IMR-90 (cell line): Measurements from ENCODE around the gene ASAH2. TPM values are rescaled to one million over a fixed set of nuclear protein-coding genes. Genes with fewer than 3 reads are reported as not detected.

Experiments used
- ATAC-seq: fragments of 200-7000 bp; cut with Tn5 transposase; 2 replicates; pipeline ENCODE4 v1.9.1; 2020; ENCODE audit warnings: low read depth, mild to moderate bottlenecking, moderate library complexity
- BruUV-seq: library from RNA; stranded (reverse); fragments of 400-500 nt; replicated peaks from 2 replicates; lab custom pipeline; 2021; lab: Mats Ljungman, UMichigan
- CTCF ChIA-PET: fragments of 300-600 bp; formaldehyde crosslinking; extraction: SDS; loops from one replicate; lab custom pipeline; 2021; ENCODE audit warnings: antibody characterized with exemption; lab: Yijun Ruan, JAX
- POLR2A ChIA-PET: fragments of 300-600 bp; sonication (Branson Sonifier 250); formaldehyde crosslinking; loops from one replicate; lab custom pipeline; 2022; ENCODE audit warnings: antibody characterized with exemption; ENCODE audit not compliant: unreplicated experiment; lab: Charles Lee
- DNase-seq: peaks from one replicate; pipeline ENCODE4 v3.0.0; 2013
- H2AFZ ChIP-seq: replicated peaks from 2 replicates; pipeline ENCODE3; 2013; ENCODE audit warnings: low read length, mild to moderate bottlenecking; ENCODE audit not compliant: poor library complexity
- H2AK5ac ChIP-seq: 2 replicates; pipeline ENCODE4 v1.6.1; 2013; ENCODE audit warnings: low read depth, low read length, inconsistent platforms
- H2AK9ac ChIP-seq: replicated peaks from 2 replicates; pipeline ENCODE3; 2013; ENCODE audit warnings: mild to moderate bottlenecking, low read depth, low read length, moderate library complexity; ENCODE audit not compliant: poor library complexity
- H2BK120ac ChIP-seq: 2 replicates; pipeline ENCODE4 v1.6.1; 2013; ENCODE audit warnings: low read depth, low read length, inconsistent platforms
- H2BK15ac ChIP-seq: 3 replicates; pipeline ENCODE4 v1.6.1; 2013; ENCODE audit warnings: low read depth, low read length, inconsistent platforms
- H2BK20ac ChIP-seq: 2 replicates; pipeline ENCODE4 v1.6.1; 2013; ENCODE audit warnings: low read depth, mild to moderate bottlenecking, inconsistent platforms, low read length, moderate library complexity
- H2BK5ac ChIP-seq: 2 replicates; pipeline ENCODE4 v1.6.1; 2013; ENCODE audit warnings: mild to moderate bottlenecking, low read depth, low read length, inconsistent platforms; ENCODE audit not compliant: poor library complexity, severe bottlenecking
- H3K14ac ChIP-seq: replicated peaks from 2 replicates; pipeline ENCODE4 v1.6.1; 2013; ENCODE audit warnings: low read depth, low read length, inconsistent platforms
- H3K18ac ChIP-seq: 2 replicates; pipeline ENCODE4 v1.6.1; 2013; ENCODE audit warnings: low read depth, low read length, control low read depth
- H3K23ac ChIP-seq: 2 replicates; pipeline ENCODE4 v1.6.1; 2013; ENCODE audit warnings: low read depth, low read length, inconsistent platforms
- H3K27ac ChIP-seq: 2 replicates; pipeline ENCODE4 v1.5.1; 2013; ENCODE audit warnings: mild to moderate bottlenecking, control low read depth, low read length; ENCODE audit not compliant: insufficient read depth
- H3K27me3 ChIP-seq: 2 replicates; pipeline ENCODE4 v1.6.1; 2013; ENCODE audit warnings: low read length; ENCODE audit not compliant: control insufficient read depth, insufficient read depth
- H3K36me3 ChIP-seq: 2 replicates; pipeline ENCODE4 v1.6.1; 2013; ENCODE audit warnings: low read length, mixed read lengths; ENCODE audit not compliant: control insufficient read depth, insufficient read depth
- H3K4ac ChIP-seq: 2 replicates; pipeline ENCODE4 v1.6.1; 2013; ENCODE audit warnings: low read depth, low read length, inconsistent platforms
- H3K4me1 ChIP-seq: 2 replicates; pipeline ENCODE4 v1.6.1; 2013; ENCODE audit warnings: low read length, mixed read lengths; ENCODE audit not compliant: control insufficient read depth, insufficient read depth
- H3K4me2 ChIP-seq: 2 replicates; pipeline ENCODE4 v1.6.1; 2013; ENCODE audit warnings: low read depth, mild to moderate bottlenecking, control low read depth, low read length, moderate library complexity
- H3K4me3 ChIP-seq: 2 replicates; pipeline ENCODE4 v1.5.1; 2013; ENCODE audit warnings: low read depth, mild to moderate bottlenecking, control low read depth, low read length, moderate library complexity; ENCODE audit not compliant: insufficient read depth
- H3K56ac ChIP-seq: 2 replicates; pipeline ENCODE4 v1.6.1; 2013; ENCODE audit warnings: low read length, inconsistent platforms; ENCODE audit not compliant: insufficient read depth; ENCODE audit errors: extremely low read depth
- H3K79me1 ChIP-seq, 2 experiments: 2 replicates each; pipeline ENCODE4 v1.6.1; 2013; ENCODE audit warnings: low read length in 2 of 2, inconsistent platforms in 1 of 2, low read depth in 1 of 2
- H3K9ac ChIP-seq: 2 replicates; pipeline ENCODE4 v1.6.1; 2013; ENCODE audit warnings: low read depth, low read length, control low read depth
- H3K9me1 ChIP-seq: 2 replicates; pipeline ENCODE4 v1.6.1; 2013; ENCODE audit warnings: low read length, inconsistent platforms; ENCODE audit not compliant: insufficient read depth
- H3K9me3 ChIP-seq: 2 replicates; pipeline ENCODE4 v1.6.1; 2013; ENCODE audit warnings: low read length; ENCODE audit not compliant: control insufficient read depth, insufficient read depth
- H4K20me1 ChIP-seq: 2 replicates; pipeline ENCODE4 v1.6.1; 2013; ENCODE audit warnings: low read length, inconsistent platforms; ENCODE audit not compliant: insufficient read depth
- H4K5ac ChIP-seq: 2 replicates; pipeline ENCODE4 v1.6.1; 2013; ENCODE audit warnings: mild to moderate bottlenecking, low read depth, low read length, control low read depth
- H4K8ac ChIP-seq, 2 experiments: 2 replicates each; pipeline ENCODE4 v1.6.1; 2013; ENCODE audit warnings: low read depth in 2 of 2, low read length in 2 of 2, control low read depth in 1 of 2, inconsistent platforms in 1 of 2
- H4K91ac ChIP-seq: 2 replicates; pipeline ENCODE4 v1.6.1; 2013; ENCODE audit warnings: low read depth, low read length, inconsistent platforms; ENCODE audit not compliant: insufficient read depth
- CEBPB ChIP-seq: IDR thresholded peaks from 2 replicates; pipeline ENCODE4 v1.6.1; 2012; ENCODE audit warnings: low read depth, low read length, improper control_type of control experiment
- USF2 ChIP-seq: fragments of 150-350 bp; IDR thresholded peaks from 2 replicates; pipeline ENCODE4 v1.6.1; 2017; ENCODE audit warnings: mild to moderate bottlenecking, antibody characterized with exemption, low read length, low read depth
- WGBS, 2 experiments: methylation state at CpG; one replicate each; pipeline versions ENCODE4 v1.1.5 to v1.1.7; 2013; ENCODE audit warnings: missing lambda C conversion rate in 2 of 2; ENCODE audit not compliant: insufficient read length in 1 of 2; ENCODE audit errors: extremely low coverage in 2 of 2; 5-methylcytosine and 5-hydroxymethylcytosine counted together
- dilution Hi-C: fragments of 300-500 bp; cut with HindIII; formaldehyde crosslinking; loops from one replicate; pipeline ENCODE4 v1.14.3; 2018; ENCODE audit warnings: low sequenced_read_pairs; ENCODE audit not compliant: unreplicated experiment
- in situ Hi-C: fragments of 300-500 bp; cut with MboI; formaldehyde crosslinking; loops from 3 replicates; pipeline ENCODE4 v1.14.3; 2019; ENCODE audit warnings: low sequenced_read_pairs, inconsistent platforms, mixed read lengths
- intact Hi-C: fragments of 100-400 bp; cut with micrococcal nuclease; formaldehyde crosslinking; loops from 2 replicates; pipeline ENCODE4 v1.10.0; 2022
- polyA plus RNA-seq, 3 experiments: library from polyadenylated mRNA; depleted of rRNA; stranded (reverse); fragments of >200 nt; gene quantifications; 2 replicates each; pipeline ENCODE4 v1.2.3, GENCODE V29; 2012; ENCODE audit warnings: low replicate concordance in 1 of 3
- total RNA-seq: library from RNA; depleted of rRNA; stranded (reverse); fragments of >200 nt; gene quantifications from 2 replicates; pipeline ENCODE4 v1.2.3, GENCODE V29; 2012

Gene ASAH2
- total and polyA plus RNA-seq, 2 of the 4 experiments (the other 2 are of a cell fraction): 0.18 to 0.31 TPM

DNA sequence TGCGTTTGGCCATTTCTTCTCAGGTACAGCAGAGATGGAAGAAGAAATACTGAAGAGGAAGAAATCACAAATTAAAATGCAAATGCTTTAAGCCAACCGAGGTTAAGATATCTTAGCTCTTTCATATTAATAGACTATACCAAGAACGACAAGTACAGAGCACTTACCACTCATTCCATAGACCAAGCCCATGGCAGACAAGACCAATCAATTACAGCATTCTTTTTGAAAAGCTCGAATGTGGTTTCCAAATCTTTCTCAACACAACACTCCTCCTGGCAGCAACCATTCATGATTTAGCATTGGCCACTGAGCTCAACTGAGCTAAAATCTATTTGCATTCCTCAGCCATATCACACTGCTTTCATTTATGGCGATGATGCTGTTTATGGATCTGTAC is 2.7 kb downstream of the ASAH2 start:
- Histone ChIP-seq H3K23ac (no peak overlapping the region), H3K27me3 (peaks cover 22% of the 10 kb centered on the region), H3K79me1 (no peaks in the 10 kb centered on the region), H2AK5ac (no peak overlapping the region), H4K8ac (no peak overlapping the region), H3K56ac (no peak overlapping the region), H3K18ac (no peak overlapping the region), H3K9me3 (no peaks in the 10 kb centered on the region), H2BK15ac (no peak overlapping the region), H3K14ac (no peak overlapping the region), H3K4me2 (no peak overlapping the region), H4K91ac (no peak overlapping the region), H2BK20ac (no peak overlapping the region), H3K36me3 (no peaks in the 10 kb centered on the region), H2AFZ (no peak overlapping the region), H3K4me3 (no peak overlapping the region), H2BK120ac (no peak overlapping the region), H3K4me1 (no peaks in the 10 kb centered on the region), H4K20me1 (no peaks in the 10 kb centered on the region), H3K4ac (no peak overlapping the region), H4K5ac (no peak overlapping the region), H3K9ac (no peak overlapping the region), H3K9me1 (no peaks in the 10 kb centered on the region), H2BK5ac (no peak overlapping the region), H3K27ac (no peak overlapping the region), H2AK9ac (no peak overlapping the region)
- in situ Hi-C loops (no loop called here), intact Hi-C loops (no loop called here), dilution Hi-C loops (no loop called here)
- no TSS peak for BruUV-seq
- DNase-seq (no peak), ATAC-seq (no peak)
- TF ChIP-seq USF2 (no peak), CEBPB (no peak)
- no CpG with 5 or more reads among the region's 5 CpGs for WGBS, 2 experiments
- ChIA-PET CTCF (interaction anchor here (1.3 kb wide), 1 partner anchor 10 kb away, joined by 5 read pairs; no protein-coding TSS in a partner anchor), POLR2A (no interaction called here)
